H1 (cell line): Measurements from ENCODE around the gene SEMG2.

Experiments
- CEBPB ChIP-seq: IDR thresholded peaks from 2 replicates; pipeline ENCODE4 v1.6.1; 2012; ENCODE audit warnings: low read depth, low read length
- CHD2 ChIP-seq: IDR thresholded peaks from 2 replicates; pipeline ENCODE4 v1.6.1; 2012; ENCODE audit warnings: low read length, improper control_type of control experiment
- GABPA ChIP-seq: IDR thresholded peaks from 2 replicates; pipeline ENCODE4 v1.6.1; 2011; ENCODE audit warnings: mild to moderate bottlenecking, low read length, moderate library complexity, borderline replicate concordance; ENCODE audit not compliant: insufficient read depth
- JUN ChIP-seq: IDR thresholded peaks from 2 replicates; pipeline ENCODE4 v1.6.1; 2011; ENCODE audit warnings: low read depth, mild to moderate bottlenecking, improper control_type of control experiment, low read length
- JUND ChIP-seq: IDR thresholded peaks from 2 replicates; pipeline ENCODE4 v1.6.1; 2011; ENCODE audit warnings: mild to moderate bottlenecking, improper control_type of control experiment, low read length
- POLR2A ChIP-seq, 2 experiments: IDR thresholded peaks; 1 replicate in 1 of 2; 2 replicates in 1 of 2; pipeline ENCODE4 v1.6.1; 2011; ENCODE audit warnings: low read depth in 2 of 2, low read length in 2 of 2, mild to moderate bottlenecking in 2 of 2; ENCODE audit errors: control extremely low read depth in 1 of 2
- RAD21 ChIP-seq, 2 experiments: IDR thresholded peaks in 1 of 2; conservative IDR thresholded peaks in 1 of 2; 2 replicates each; pipeline ENCODE4 v1.6.1; 2011; ENCODE audit warnings: low read depth in 2 of 2, low read length in 2 of 2, improper control_type of control experiment in 1 of 2, inconsistent platforms in 1 of 2, mild to moderate bottlenecking in 1 of 2, moderate library complexity in 1 of 2
- RFX5 ChIP-seq: IDR thresholded peaks from 2 replicates; pipeline ENCODE4 v1.6.1; 2011; ENCODE audit warnings: low read depth, low read length, improper control_type of control experiment, borderline replicate concordance
- TAF1 ChIP-seq: IDR thresholded peaks from 2 replicates; pipeline ENCODE4 v1.6.1; 2011; ENCODE audit warnings: mild to moderate bottlenecking, low read depth, low read length
- TCF12 ChIP-seq: IDR thresholded peaks from 2 replicates; pipeline ENCODE4 v1.6.1; 2011; ENCODE audit warnings: low read depth, mild to moderate bottlenecking, low read length
- ZNF274 ChIP-seq: IDR thresholded peaks from 2 replicates; pipeline ENCODE4 v1.7.0; 2012; ENCODE audit warnings: low read length, borderline replicate concordance; ENCODE audit errors: extremely low read depth
- TF ChIP-seq, protein P1 (sequence below), 3 experiments: IDR thresholded peaks; 1 replicate in 2 of 3; 2 replicates in 1 of 3; pipeline versions ENCODE4 v1.5.1 to v1.6.1; 2011; ENCODE audit warnings: low read length in 3 of 3, mild to moderate bottlenecking in 3 of 3, inconsistent platforms in 2 of 3, low read depth in 1 of 3, moderate library complexity in 1 of 3; ENCODE audit not compliant: insufficient read depth in 1 of 3; ENCODE audit errors: control extremely low read depth in 1 of 3

DNA sequence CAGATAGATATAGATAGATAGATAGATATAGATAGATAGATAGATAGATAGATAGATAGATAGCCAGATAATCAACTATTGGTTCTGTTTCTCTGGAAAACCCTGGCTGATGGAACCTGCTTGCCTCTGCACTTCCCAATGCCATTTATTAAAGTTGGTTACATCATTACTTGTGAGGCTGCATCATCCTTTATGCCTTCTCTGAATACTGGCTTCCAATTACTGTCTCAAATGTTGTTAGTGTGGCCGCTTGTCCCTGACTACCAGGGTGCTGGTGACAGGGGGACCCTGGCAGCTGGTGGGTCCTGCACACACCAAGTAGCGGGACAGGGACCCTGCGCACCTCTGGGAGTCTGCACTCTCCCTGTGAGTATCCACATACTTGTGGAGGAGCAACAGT lies 37.1 kb downstream of the SEMG2 start:
- TF ChIP-seq GABPA (no peak), JUND (no peak), RAD21 (IDR thresholded peaks at IDR 0.05 in 1 of 2, conservative IDR thresholded peaks at IDR 0.05 in 1 of 2; ENCODE audit: low read depth in 2 of 2, low read length in 2 of 2) (no peak), CEBPB (no peak), POLR2A (IDR thresholded peaks at IDR 0.05; ENCODE audit: control extremely low read depth in 1 of 2, low read depth in 2 of 2, low read length in 2 of 2) (no peak), ZNF274 (no peak), JUN (no peak), TCF12 (no peak), TAF1 (no peak), CHD2 (no peak), RFX5 (no peak)
- TF ChIP-seq, protein P1, sequence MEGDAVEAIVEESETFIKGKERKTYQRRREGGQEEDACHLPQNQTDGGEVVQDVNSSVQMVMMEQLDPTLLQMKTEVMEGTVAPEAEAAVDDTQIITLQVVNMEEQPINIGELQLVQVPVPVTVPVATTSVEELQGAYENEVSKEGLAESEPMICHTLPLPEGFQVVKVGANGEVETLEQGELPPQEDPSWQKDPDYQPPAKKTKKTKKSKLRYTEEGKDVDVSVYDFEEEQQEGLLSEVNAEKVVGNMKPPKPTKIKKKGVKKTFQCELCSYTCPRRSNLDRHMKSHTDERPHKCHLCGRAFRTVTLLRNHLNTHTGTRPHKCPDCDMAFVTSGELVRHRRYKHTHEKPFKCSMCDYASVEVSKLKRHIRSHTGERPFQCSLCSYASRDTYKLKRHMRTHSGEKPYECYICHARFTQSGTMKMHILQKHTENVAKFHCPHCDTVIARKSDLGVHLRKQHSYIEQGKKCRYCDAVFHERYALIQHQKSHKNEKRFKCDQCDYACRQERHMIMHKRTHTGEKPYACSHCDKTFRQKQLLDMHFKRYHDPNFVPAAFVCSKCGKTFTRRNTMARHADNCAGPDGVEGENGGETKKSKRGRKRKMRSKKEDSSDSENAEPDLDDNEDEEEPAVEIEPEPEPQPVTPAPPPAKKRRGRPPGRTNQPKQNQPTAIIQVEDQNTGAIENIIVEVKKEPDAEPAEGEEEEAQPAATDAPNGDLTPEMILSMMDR (IDR thresholded peaks at IDR 0.05; ENCODE audit: control extremely low read depth in 1 of 3, insufficient read depth in 1 of 3, low read depth in 1 of 3, low read length in 3 of 3), result no peak
